Panc1 (cell line): ENCODE data around the gene CNOT4. TPM values are rescaled to one million over a fixed set of nuclear protein-coding genes. Genes with fewer than 3 reads are reported as not detected.

Source experiments
- ATAC-seq: fragments of 200-7000 bp; cut with Tn5 transposase; 2 replicates; pipeline ENCODE4 v1.9.1; 2020; ENCODE audit warnings: mild to moderate bottlenecking, moderate library complexity
- BruUV-seq: library from RNA; stranded (reverse); fragments of 400-500 nt; replicated peaks from 2 replicates; lab custom pipeline; 2021; lab: Mats Ljungman, UMichigan
- CTCF ChIA-PET: fragments of 300-600 bp; sonication (Branson Sonifier 250); formaldehyde crosslinking; loops from one replicate; lab custom pipeline; 2022; ENCODE audit warnings: antibody characterized with exemption; lab: Charles Lee
- POLR2A ChIA-PET: fragments of 300-600 bp; sonication (Branson Sonifier 250); formaldehyde crosslinking; loops from one replicate; lab custom pipeline; 2022; ENCODE audit warnings: antibody characterized with exemption; lab: Charles Lee
- DNase-seq: peaks from one replicate; pipeline ENCODE4 v3.0.0-alpha.2; 2010; ENCODE audit warnings: low read depth, low spot score
- H3K27ac ChIP-seq: 2 replicates; pipeline ENCODE4 v1.5.1; 2011; ENCODE audit warnings: mild to moderate bottlenecking, low read length, inconsistent platforms
- H3K27me3 ChIP-seq: fragments of 200-500 bp; sonication (Bioruptor generic); 2 replicates; pipeline ENCODE4 v1.6.0; 2014; ENCODE audit warnings: low read length, inconsistent platforms; ENCODE audit not compliant: control insufficient read depth, insufficient read depth
- H3K36me3 ChIP-seq: fragments of 200-500 bp; sonication (Bioruptor generic); 2 replicates; pipeline ENCODE4 v1.5.1; 2014; ENCODE audit warnings: inconsistent platforms, mild to moderate bottlenecking, low read length, moderate library complexity; ENCODE audit not compliant: control insufficient read depth, insufficient read depth
- H3K4me1 ChIP-seq: 2 replicates; pipeline ENCODE4 v1.5.1; 2011; ENCODE audit warnings: inconsistent platforms, mild to moderate bottlenecking, low read length, moderate library complexity; ENCODE audit not compliant: control insufficient read depth, insufficient read depth
- H3K4me3 ChIP-seq, 2 experiments: 2 replicates each; pipeline ENCODE4 v1.5.1; 2011 to 2012; ENCODE audit warnings: low read depth in 2 of 2, low read length in 2 of 2, mild to moderate bottlenecking in 2 of 2, inconsistent platforms in 1 of 2, moderate library complexity in 1 of 2
- H3K9me3 ChIP-seq: fragments of 200-500 bp; sonication (Bioruptor generic); 2 replicates; pipeline ENCODE4 v1.5.1; 2014; ENCODE audit warnings: low read depth, mild to moderate bottlenecking, inconsistent platforms, low read length, moderate library complexity; ENCODE audit not compliant: control insufficient read depth, insufficient read depth
- POLR2AphosphoS5 ChIP-seq: IDR thresholded peaks from 2 replicates; pipeline ENCODE4 v1.6.1; 2012; ENCODE audit warnings: mild to moderate bottlenecking, low read depth, low read length, moderate library complexity
- SIN3A ChIP-seq: IDR thresholded peaks from 2 replicates; pipeline ENCODE4 v1.6.1; 2012; ENCODE audit warnings: low read depth, mild to moderate bottlenecking, low read length, moderate library complexity, borderline replicate concordance; ENCODE audit not compliant: insufficient read depth
- TCF7L2 ChIP-seq: IDR thresholded peaks from 2 replicates; pipeline ENCODE4 v1.6.1; 2011; ENCODE audit warnings: mild to moderate bottlenecking, low read depth, low read length, inconsistent platforms
- in situ Hi-C: cut with HindIII; loops from 2 replicates; pipeline ENCODE4 v1.10.0; 2016; ENCODE audit warnings: low sequenced_read_pairs, low pct_unique_long_range_greater_than_20kb
- intact Hi-C: fragments of 100-400 bp; cut with micrococcal nuclease; formaldehyde crosslinking; loops from one replicate; pipeline ENCODE4 v1.10.0; 2022; ENCODE audit not compliant: unreplicated experiment
- total RNA-seq: library from RNA; stranded (reverse); gene quantifications from one replicate; pipeline ENCODE4 v1.2.1, GENCODE V29; 2021; ENCODE audit not compliant: unreplicated experiment
- TF ChIP-seq, protein P1 (sequence below), 2 experiments: IDR thresholded peaks; 2 replicates each; pipeline ENCODE4 v1.6.1; 2011 to 2012; ENCODE audit warnings: low read depth in 2 of 2, control low read depth in 1 of 2, low read length in 1 of 2, mild to moderate bottlenecking in 1 of 2, moderate library complexity in 1 of 2; ENCODE audit not compliant: insufficient read depth in 1 of 2
- TF ChIP-seq, protein P2 (sequence below): fragments of 450-650 bp; IDR thresholded peaks from 2 replicates; pipeline ENCODE4 v1.5.1; 2017; ENCODE audit warnings: mild to moderate bottlenecking

CNOT4 gene
- total RNA-seq, 1 experiment from 2014 or later, result 22.3 TPM

DNA sequence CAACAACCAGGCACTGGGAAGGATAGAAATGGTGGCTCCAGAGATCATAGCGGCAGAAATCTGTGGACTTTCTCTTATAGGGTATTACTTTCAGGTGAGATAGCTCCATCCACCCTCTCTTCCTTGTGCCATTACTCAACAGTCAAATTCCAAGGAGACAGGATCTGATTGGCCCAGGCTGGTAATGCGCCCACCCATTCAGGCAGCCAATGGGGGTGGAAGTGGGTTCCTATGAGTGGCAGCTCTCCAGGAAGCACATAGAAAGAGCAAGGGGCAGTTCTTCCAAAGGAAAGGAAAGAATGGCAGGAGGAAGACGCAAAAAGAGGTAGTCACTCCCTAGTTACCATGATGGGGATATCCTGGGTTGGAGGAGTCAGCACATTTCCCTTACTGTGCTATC is 181.8 kb downstream of the CNOT4 start:
- TF ChIP-seq POLR2AphosphoS5 (no peak), TCF7L2 (no peak), SIN3A (no peak)
- TF ChIP-seq, protein P1, sequence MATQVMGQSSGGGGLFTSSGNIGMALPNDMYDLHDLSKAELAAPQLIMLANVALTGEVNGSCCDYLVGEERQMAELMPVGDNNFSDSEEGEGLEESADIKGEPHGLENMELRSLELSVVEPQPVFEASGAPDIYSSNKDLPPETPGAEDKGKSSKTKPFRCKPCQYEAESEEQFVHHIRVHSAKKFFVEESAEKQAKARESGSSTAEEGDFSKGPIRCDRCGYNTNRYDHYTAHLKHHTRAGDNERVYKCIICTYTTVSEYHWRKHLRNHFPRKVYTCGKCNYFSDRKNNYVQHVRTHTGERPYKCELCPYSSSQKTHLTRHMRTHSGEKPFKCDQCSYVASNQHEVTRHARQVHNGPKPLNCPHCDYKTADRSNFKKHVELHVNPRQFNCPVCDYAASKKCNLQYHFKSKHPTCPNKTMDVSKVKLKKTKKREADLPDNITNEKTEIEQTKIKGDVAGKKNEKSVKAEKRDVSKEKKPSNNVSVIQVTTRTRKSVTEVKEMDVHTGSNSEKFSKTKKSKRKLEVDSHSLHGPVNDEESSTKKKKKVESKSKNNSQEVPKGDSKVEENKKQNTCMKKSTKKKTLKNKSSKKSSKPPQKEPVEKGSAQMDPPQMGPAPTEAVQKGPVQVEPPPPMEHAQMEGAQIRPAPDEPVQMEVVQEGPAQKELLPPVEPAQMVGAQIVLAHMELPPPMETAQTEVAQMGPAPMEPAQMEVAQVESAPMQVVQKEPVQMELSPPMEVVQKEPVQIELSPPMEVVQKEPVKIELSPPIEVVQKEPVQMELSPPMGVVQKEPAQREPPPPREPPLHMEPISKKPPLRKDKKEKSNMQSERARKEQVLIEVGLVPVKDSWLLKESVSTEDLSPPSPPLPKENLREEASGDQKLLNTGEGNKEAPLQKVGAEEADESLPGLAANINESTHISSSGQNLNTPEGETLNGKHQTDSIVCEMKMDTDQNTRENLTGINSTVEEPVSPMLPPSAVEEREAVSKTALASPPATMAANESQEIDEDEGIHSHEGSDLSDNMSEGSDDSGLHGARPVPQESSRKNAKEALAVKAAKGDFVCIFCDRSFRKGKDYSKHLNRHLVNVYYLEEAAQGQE (IDR thresholded peaks at IDR 0.05; ENCODE audit: insufficient read depth in 1 of 2, low read depth in 2 of 2, low read length in 1 of 2), result no peak
- TF ChIP-seq, protein P2, sequence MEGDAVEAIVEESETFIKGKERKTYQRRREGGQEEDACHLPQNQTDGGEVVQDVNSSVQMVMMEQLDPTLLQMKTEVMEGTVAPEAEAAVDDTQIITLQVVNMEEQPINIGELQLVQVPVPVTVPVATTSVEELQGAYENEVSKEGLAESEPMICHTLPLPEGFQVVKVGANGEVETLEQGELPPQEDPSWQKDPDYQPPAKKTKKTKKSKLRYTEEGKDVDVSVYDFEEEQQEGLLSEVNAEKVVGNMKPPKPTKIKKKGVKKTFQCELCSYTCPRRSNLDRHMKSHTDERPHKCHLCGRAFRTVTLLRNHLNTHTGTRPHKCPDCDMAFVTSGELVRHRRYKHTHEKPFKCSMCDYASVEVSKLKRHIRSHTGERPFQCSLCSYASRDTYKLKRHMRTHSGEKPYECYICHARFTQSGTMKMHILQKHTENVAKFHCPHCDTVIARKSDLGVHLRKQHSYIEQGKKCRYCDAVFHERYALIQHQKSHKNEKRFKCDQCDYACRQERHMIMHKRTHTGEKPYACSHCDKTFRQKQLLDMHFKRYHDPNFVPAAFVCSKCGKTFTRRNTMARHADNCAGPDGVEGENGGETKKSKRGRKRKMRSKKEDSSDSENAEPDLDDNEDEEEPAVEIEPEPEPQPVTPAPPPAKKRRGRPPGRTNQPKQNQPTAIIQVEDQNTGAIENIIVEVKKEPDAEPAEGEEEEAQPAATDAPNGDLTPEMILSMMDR, result no peak

DNA sequence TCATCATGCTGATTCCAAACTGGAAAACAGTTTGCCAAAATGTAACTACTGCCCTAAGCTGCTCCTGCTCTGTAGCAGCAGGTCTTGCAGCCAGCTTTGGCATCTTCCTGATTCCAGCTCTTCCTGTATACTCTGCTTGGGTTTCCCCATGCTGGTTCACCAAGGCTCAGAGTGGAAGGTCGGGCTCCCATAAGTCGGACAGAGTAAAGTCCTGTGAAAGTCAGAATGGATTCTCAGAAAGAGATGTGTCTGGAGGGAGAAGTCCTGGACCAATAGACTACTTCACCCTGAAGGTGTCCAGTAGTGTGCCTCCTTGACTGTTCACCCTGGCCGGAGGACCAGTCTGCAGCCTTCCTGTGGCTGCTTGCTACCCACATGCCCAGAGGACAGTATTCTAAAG is 182.4 kb downstream of the CNOT4 start:
- no peak overlapping the region for H3K4me3 ChIP-seq
- TF ChIP-seq TCF7L2 (no peak), SIN3A (no peak)
- TF ChIP-seq, protein P1 (IDR thresholded peaks at IDR 0.05; ENCODE audit: insufficient read depth in 1 of 2, low read depth in 2 of 2, low read length in 1 of 2), result no peak
- TF ChIP-seq, protein P2, result no peak
- ChIA-PET CTCF (no interaction called here), POLR2A (no interaction called here)
- H3K4me1 ChIP-seq, result no peaks in the 10 kb centered on the region
- no TSS peak for BruUV-seq
- DNase-seq, result no peak
- no peaks in the 10 kb centered on the region for H3K9me3 ChIP-seq
- H3K27ac ChIP-seq, result no peak overlapping the region
- no peaks in the 10 kb centered on the region for H3K36me3 ChIP-seq
- intact Hi-C loops (no loop called here), in situ Hi-C loops (no loop called here)
- H3K27me3 ChIP-seq, result no peaks in the 10 kb centered on the region
- no peak for ATAC-seq

More for the DNA sequence above, 181.8 kb downstream of the CNOT4 start:
- Histone ChIP-seq H3K27me3 (no peaks in the 10 kb centered on the region), H3K27ac (no peak overlapping the region), H3K4me1 (no peaks in the 10 kb centered on the region), H3K9me3 (no peaks in the 10 kb centered on the region), H3K36me3 (no peaks in the 10 kb centered on the region), H3K4me3 (no peak overlapping the region)
- ChIA-PET POLR2A (no interaction called here), CTCF (no interaction called here)
- in situ Hi-C loops, result no loop called here
- BruUV-seq, result no TSS peak
- intact Hi-C loops, result no loop called here
- ATAC-seq (no peak; the same call in 1 of the 2 replicates), DNase-seq (no peak)
